HG03060 (cell line): Measurements from ENCODE around the gene COQ2.
A peak's percentile ranks its signal among the peaks of the same experiment; 100 is the strongest.

Experiments
- ATAC-seq: cut with Tn5 transposase; IDR thresholded peaks from one replicate; pipeline ENCODE4 v1.9.1; 2021; ENCODE audit warnings: low read depth, moderate number of reproducible peaks; ENCODE audit not compliant: unreplicated experiment

Gene COQ2

GRCh38 chr4:83219344-83220331 lies 65.0 kb downstream of the COQ2 start:
- ATAC-seq = no peak

GRCh38 chr4:83217721-83218522 lies 66.7 kb downstream of the COQ2 start:
- peak; percentile 84 for ATAC-seq

GRCh38 chr4:83216959-83217683 lies 67.5 kb downstream of the COQ2 start:
- ATAC-seq = no peak

- no peak for ATAC-seq
These were observed 70.5 kb downstream of the COQ2 start for GRCh38 chr4:83214079-83214478.
